ENCODE results near the gene FAM149B1.

The FAM149B1 gene

GRCh38 chr10:73210395-73211105 lies 42.6 kb downstream of the FAM149B1 start:
- H3K79me2 ChIP-seq (ENCODE audit: control insufficient read depth, insufficient read depth, low read length, unreplicated experiment) = no peaks in the 10 kb centered on the region
- H2AFZ ChIP-seq (ENCODE audit: low read length, unreplicated experiment) = no peak overlapping the region
- no peaks in the 10 kb centered on the region for H3K27me3 ChIP-seq (ENCODE audit: insufficient read depth, low read length)
- H3K27ac ChIP-seq (ENCODE audit: low read depth, low read length) = no peak overlapping the region
- 0 out of 2 replicates have a peak, but pooled peaks cover under 1% of the 10 kb centered on the region for H3K36me3 ChIP-seq (ENCODE audit: insufficient read depth, low read length)
- H3K4me3 ChIP-seq (ENCODE audit: low read depth, low read length) = no peak overlapping the region
- no peaks in the 10 kb centered on the region for H3K4me1 ChIP-seq (ENCODE audit: control insufficient read depth, insufficient read depth, low read length, unreplicated experiment)

DNA sequence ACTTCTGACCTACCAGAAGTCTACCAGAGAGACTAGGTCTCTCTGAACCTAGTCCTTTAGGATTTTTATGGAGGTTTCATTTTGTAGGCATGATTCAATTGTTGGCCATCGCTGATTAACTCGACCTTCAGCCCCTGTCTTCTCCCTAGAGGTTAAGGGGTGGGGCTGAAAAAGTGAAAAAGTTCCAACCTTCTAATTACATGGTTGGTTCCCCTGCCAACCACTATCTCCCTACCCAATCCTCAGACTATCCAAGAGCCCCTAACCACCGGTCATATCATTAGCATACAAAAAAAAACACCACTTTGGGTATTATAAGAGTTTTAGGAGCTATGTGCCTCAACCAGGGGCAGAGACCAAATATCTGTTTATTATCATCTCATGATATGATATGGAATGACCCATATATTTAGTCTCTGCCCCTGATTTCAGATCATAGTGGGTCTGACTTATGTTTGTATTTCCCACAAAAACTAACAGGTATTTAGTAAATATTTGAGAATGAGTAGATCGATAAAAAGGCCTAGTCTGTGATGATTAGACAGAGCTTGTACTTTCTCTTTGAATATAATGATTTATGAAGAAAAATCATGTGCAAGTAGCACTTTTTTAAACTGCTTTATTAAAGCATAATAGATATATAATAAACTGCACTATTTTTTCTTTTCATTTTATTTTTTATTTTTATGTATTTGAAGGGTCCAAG lies 43.3 kb downstream of the FAM149B1 start:
- Histone ChIP-seq H3K36me3 (ENCODE audit: insufficient read depth, low read length) (peaks cover 4% of the 10 kb centered on the region; the same call in 1 of the 2 replicates), H3K4me3 (ENCODE audit: low read depth, low read length) (no peak overlapping the region)

DNA sequence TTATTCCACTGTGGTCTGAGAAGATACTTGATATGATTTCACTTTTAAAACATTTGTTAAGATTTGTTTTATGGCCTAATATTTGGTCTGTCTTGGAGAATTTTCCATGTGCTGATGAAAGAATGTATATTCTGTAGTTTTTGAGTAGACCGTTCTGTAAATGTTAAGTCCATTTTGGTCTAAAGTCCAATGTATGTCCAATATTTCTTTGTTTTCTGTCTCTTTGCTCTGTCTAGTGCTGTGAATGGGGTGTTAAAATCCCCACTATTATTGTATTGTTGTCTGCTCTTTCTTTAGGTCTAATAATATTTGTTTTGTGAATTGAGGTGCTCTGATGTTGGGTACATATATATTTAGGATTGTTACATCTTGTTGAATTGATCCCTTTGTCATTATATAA lies 47.8 kb downstream of the FAM149B1 start:
- Histone ChIP-seq H3K36me3 (ENCODE audit: insufficient read depth, low read length) (peaks cover 19% of the 10 kb centered on the region), H3K27ac (ENCODE audit: low read depth, low read length) (no peak overlapping the region), H3K4me1 (ENCODE audit: control insufficient read depth, insufficient read depth, low read length, unreplicated experiment) (peaks cover 8% of the 10 kb centered on the region), H3K4me3 (ENCODE audit: low read depth, low read length) (no peak overlapping the region), H3K27me3 (ENCODE audit: insufficient read depth, low read length) (no peaks in the 10 kb centered on the region), H3K79me2 (ENCODE audit: control insufficient read depth, insufficient read depth, low read length, unreplicated experiment) (no peaks in the 10 kb centered on the region), H2AFZ (ENCODE audit: low read length, unreplicated experiment) (no peak overlapping the region)

More for the DNA sequence above, 43.3 kb downstream of the FAM149B1 start:
- H2AFZ ChIP-seq (ENCODE audit: low read length, unreplicated experiment) = no peak overlapping the region
- no peak overlapping the region for H3K27ac ChIP-seq (ENCODE audit: low read depth, low read length)
- no peaks in the 10 kb centered on the region for H3K4me1 ChIP-seq (ENCODE audit: control insufficient read depth, insufficient read depth, low read length, unreplicated experiment)
- no peaks in the 10 kb centered on the region for H3K27me3 ChIP-seq (ENCODE audit: insufficient read depth, low read length)
- H3K79me2 ChIP-seq (ENCODE audit: control insufficient read depth, insufficient read depth, low read length, unreplicated experiment) = no peaks in the 10 kb centered on the region

- peaks cover 8% of the 10 kb centered on the region for H3K4me1 ChIP-seq (ENCODE audit: control insufficient read depth, insufficient read depth, low read length, unreplicated experiment)
- no peak overlapping the region for H2AFZ ChIP-seq (ENCODE audit: low read length, unreplicated experiment)
- no peak overlapping the region for H3K27ac ChIP-seq (ENCODE audit: low read depth, low read length)
- no peaks in the 10 kb centered on the region for H3K79me2 ChIP-seq (ENCODE audit: control insufficient read depth, insufficient read depth, low read length, unreplicated experiment)
- H3K36me3 ChIP-seq (ENCODE audit: insufficient read depth, low read length) = peaks cover 19% of the 10 kb centered on the region
- no peaks in the 10 kb centered on the region for H3K27me3 ChIP-seq (ENCODE audit: insufficient read depth, low read length)
- no peak overlapping the region for H3K4me3 ChIP-seq (ENCODE audit: low read depth, low read length)
Measured at GRCh38 chr10:73217628-73218027, 49.7 kb downstream of the FAM149B1 start.

DNA sequence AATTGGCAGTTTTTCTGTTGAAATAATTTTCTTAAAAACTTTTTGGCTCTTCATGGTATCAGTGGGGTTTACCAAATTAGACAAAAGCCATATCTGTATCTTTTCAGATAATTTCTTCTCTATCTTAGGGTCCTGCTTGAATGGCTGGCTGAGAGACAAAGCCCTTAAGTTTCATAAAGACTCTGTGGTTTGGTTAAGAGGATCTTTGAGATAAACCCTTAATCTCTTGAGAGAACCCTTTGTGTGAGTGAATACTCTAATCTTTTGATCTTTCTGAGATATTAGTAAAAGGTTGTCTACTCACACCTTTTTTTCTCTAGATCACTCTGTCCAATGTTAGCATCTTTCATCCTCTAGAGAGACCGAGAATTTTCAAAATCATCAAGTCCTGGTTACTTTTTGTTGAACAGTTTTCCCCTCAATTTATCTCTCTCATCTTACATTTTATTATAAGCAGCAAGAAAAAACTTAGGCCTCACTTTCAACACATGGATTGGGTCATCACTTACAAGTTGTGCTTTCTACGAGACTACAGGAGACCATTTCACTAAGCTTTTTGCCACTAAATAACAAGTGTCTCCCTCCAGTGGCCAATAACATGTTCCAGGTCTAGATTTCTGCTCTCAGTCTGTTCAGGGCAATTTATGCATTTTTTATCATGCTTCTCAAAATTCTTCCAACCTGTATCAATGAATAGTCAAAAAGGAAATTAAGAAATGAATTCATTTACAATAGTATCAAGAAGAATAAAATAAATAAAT lies 50.7 kb downstream of the FAM149B1 start:
- no peak overlapping the region for H2AFZ ChIP-seq (ENCODE audit: low read length, unreplicated experiment)
- peaks cover 8% of the 10 kb centered on the region for H3K4me1 ChIP-seq (ENCODE audit: control insufficient read depth, insufficient read depth, low read length, unreplicated experiment)
- H3K4me3 ChIP-seq (ENCODE audit: low read depth, low read length) = no peak overlapping the region
- no peak overlapping the region for H3K27ac ChIP-seq (ENCODE audit: low read depth, low read length)
- no peaks in the 10 kb centered on the region for H3K27me3 ChIP-seq (ENCODE audit: insufficient read depth, low read length)
- peaks cover 19% of the 10 kb centered on the region for H3K36me3 ChIP-seq (ENCODE audit: insufficient read depth, low read length)
- H3K79me2 ChIP-seq (ENCODE audit: control insufficient read depth, insufficient read depth, low read length, unreplicated experiment) = no peaks in the 10 kb centered on the region

- Histone ChIP-seq H3K4me1 (ENCODE audit: control insufficient read depth, insufficient read depth, low read length, unreplicated experiment) (peaks cover 8% of the 10 kb centered on the region), H3K36me3 (ENCODE audit: insufficient read depth, low read length) (peaks cover 19% of the 10 kb centered on the region), H2AFZ (ENCODE audit: low read length, unreplicated experiment) (no peak overlapping the region), H3K27me3 (ENCODE audit: insufficient read depth, low read length) (no peaks in the 10 kb centered on the region), H3K79me2 (ENCODE audit: control insufficient read depth, insufficient read depth, low read length, unreplicated experiment) (no peaks in the 10 kb centered on the region), H3K27ac (ENCODE audit: low read depth, low read length) (no peak overlapping the region), H3K4me3 (ENCODE audit: low read depth, low read length) (no peak overlapping the region)
Measured at GRCh38 chr10:73219384-73219783, 51.5 kb downstream of the FAM149B1 start.

GRCh38 chr10:73220989-73221388 lies 53.1 kb downstream of the FAM149B1 start:
- Histone ChIP-seq H3K36me3 (ENCODE audit: insufficient read depth, low read length) (peaks cover 17% of the 10 kb centered on the region), H3K4me3 (ENCODE audit: low read depth, low read length) (no peak overlapping the region), H3K27me3 (ENCODE audit: insufficient read depth, low read length) (no peaks in the 10 kb centered on the region), H2AFZ (ENCODE audit: low read length, unreplicated experiment) (no peak overlapping the region), H3K27ac (ENCODE audit: low read depth, low read length) (no peak overlapping the region), H3K4me1 (ENCODE audit: control insufficient read depth, insufficient read depth, low read length, unreplicated experiment) (peaks cover 8% of the 10 kb centered on the region), H3K79me2 (ENCODE audit: control insufficient read depth, insufficient read depth, low read length, unreplicated experiment) (no peaks in the 10 kb centered on the region)

GRCh38 chr10:73225518-73225917 lies 57.6 kb downstream of the FAM149B1 start:
- Histone ChIP-seq H3K27me3 (ENCODE audit: insufficient read depth, low read length) (no peaks in the 10 kb centered on the region), H3K27ac (ENCODE audit: low read depth, low read length) (no peak overlapping the region), H3K4me1 (ENCODE audit: control insufficient read depth, insufficient read depth, low read length, unreplicated experiment) (no peaks in the 10 kb centered on the region), H2AFZ (ENCODE audit: low read length, unreplicated experiment) (no peak overlapping the region), H3K4me3 (ENCODE audit: low read depth, low read length) (no peak overlapping the region), H3K79me2 (ENCODE audit: control insufficient read depth, insufficient read depth, low read length, unreplicated experiment) (no peaks in the 10 kb centered on the region), H3K36me3 (ENCODE audit: insufficient read depth, low read length) (peaks cover 10% of the 10 kb centered on the region; the same call in 1 of the 2 replicates)

- no peaks in the 10 kb centered on the region for H3K4me1 ChIP-seq (ENCODE audit: control insufficient read depth, insufficient read depth, low read length, unreplicated experiment)
- H3K36me3 ChIP-seq (ENCODE audit: insufficient read depth, low read length) = peaks cover 11% of the 10 kb centered on the region; the same call in 1 of the 2 replicates
- H3K4me3 ChIP-seq (ENCODE audit: low read depth, low read length) = no peak overlapping the region
- H3K27ac ChIP-seq (ENCODE audit: low read depth, low read length) = no peak overlapping the region
- no peak overlapping the region for H2AFZ ChIP-seq (ENCODE audit: low read length, unreplicated experiment)
- no peaks in the 10 kb centered on the region for H3K27me3 ChIP-seq (ENCODE audit: insufficient read depth, low read length)
- H3K79me2 ChIP-seq (ENCODE audit: control insufficient read depth, insufficient read depth, low read length, unreplicated experiment) = no peaks in the 10 kb centered on the region
Measured at GRCh38 chr10:73226663-73227062, 58.7 kb downstream of the FAM149B1 start.

DNA sequence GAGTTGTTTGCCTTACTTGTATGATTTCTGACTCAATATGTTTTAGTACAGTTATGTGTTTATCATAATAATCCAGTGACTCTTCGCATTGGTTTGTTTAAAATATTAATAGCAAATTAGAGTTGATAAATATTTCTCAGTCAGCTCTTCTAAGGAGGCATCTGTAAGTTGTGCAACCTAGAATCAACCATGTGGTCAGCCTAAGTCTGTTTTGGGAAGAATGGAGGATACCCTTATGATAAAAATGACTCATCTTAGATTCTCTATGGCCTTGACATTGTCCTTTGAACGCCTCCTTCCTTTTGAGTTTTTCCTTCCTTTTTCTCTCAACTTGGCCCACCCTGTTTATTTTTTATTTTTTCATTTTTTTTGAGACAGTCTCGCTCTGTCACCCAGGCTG lies 60.3 kb downstream of the FAM149B1 start:
- Histone ChIP-seq H3K27me3 (ENCODE audit: insufficient read depth, low read length) (no peaks in the 10 kb centered on the region), H3K4me3 (ENCODE audit: low read depth, low read length) (no peak overlapping the region), H3K27ac (ENCODE audit: low read depth, low read length) (no peak overlapping the region), H3K79me2 (ENCODE audit: control insufficient read depth, insufficient read depth, low read length, unreplicated experiment) (no peaks in the 10 kb centered on the region), H3K36me3 (ENCODE audit: insufficient read depth, low read length) (peaks cover 11% of the 10 kb centered on the region; the same call in 1 of the 2 replicates), H3K4me1 (ENCODE audit: control insufficient read depth, insufficient read depth, low read length, unreplicated experiment) (no peaks in the 10 kb centered on the region), H2AFZ (ENCODE audit: low read length, unreplicated experiment) (no peak overlapping the region)
